ENCODE data around the gene TIMM44. TPM values are rescaled to one million over a fixed set of nuclear protein-coding genes. Genes with fewer than 3 reads are reported as not detected.
A peak's percentile ranks its signal among the peaks of the same experiment; 100 is the strongest.
"Not testable (repeated sequence)": the region's sequence is repeated elsewhere in the genome, so short reads cannot be mapped to it uniquely, and the experiment has no call there.

TIMM44 gene
- total RNA-seq, 4 donors from 2014 or later, result 60.1 to 91.3 (median 77.1) TPM

- peaks cover 0 to 25% (median 6%) of the 10 kb centered on the region in 4 donors for H3K4me1 ChIP-seq
- no peak for DNase-seq (ENCODE audit: low spot score in 2 of 2)
- no peak overlapping the region for H3K27ac ChIP-seq
These were observed 11.1 kb downstream of the TIMM44 start for GRCh38 chr19:7932276-7932929.

DNA sequence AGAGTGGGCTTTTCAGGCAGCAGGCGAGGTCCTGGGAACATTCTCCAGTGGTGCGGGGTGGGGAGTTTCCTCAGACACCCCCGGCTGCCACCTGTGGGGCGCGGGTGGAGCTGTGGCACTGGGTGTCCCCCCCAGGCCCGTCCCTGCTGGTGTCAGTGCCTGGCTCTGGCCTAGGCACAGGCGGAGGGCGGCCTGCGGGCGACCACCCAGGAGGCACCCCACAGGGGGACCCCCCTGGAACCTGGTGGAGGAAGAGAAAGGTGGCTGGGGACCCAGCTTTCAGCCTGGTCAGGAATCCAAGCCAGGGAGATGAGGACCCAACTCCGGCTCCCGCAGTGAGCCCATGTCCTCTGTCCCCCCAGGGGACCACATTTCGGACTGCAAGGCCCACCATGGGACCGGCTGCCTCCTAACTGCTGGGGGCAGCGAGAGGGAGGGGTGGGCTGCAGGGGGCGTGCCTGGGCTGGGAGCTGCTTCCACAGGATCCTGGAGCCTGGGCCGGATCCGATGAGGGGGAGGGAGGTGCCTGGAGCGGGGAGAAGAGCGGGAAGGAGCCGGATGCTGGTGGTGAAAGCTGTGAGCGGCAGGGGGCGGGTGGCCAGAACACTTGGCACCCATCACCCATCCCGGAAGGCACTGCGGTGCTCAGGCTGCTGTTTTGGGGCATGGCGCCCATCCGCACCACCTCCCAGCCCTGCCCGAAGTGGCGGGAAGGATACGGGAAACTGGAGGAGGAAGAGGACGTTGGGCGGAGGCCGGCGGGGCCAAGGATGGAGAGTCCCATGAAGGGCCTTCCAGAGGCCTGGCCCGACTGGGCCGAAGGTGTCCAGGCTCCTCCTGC lies 12.0 kb downstream of the TIMM44 start:
- Histone ChIP-seq H3K36me3 (peaks cover 4 to 81% (median 43%) of the 10 kb centered on the region in 3 donors), H3K27ac (peak overlapping the region in 2 of 4 donors; percentile 47 to 62), H3K4me3 (no peak overlapping the region), H3K4me1 (peaks cover 0 to 34% (median 10%) of the 10 kb centered on the region in 4 donors), H3K27me3 (no peaks in the 10 kb centered on the region), H3K9me3 (no peaks in the 10 kb centered on the region)
- 85 to 89% methylated on average over 35 to 36 of the region's 36 CpGs for WGBS, 2 donors
- DNase-seq (ENCODE audit: low spot score in 2 of 2), result no peak
- TF ChIP-seq, protein P1, sequence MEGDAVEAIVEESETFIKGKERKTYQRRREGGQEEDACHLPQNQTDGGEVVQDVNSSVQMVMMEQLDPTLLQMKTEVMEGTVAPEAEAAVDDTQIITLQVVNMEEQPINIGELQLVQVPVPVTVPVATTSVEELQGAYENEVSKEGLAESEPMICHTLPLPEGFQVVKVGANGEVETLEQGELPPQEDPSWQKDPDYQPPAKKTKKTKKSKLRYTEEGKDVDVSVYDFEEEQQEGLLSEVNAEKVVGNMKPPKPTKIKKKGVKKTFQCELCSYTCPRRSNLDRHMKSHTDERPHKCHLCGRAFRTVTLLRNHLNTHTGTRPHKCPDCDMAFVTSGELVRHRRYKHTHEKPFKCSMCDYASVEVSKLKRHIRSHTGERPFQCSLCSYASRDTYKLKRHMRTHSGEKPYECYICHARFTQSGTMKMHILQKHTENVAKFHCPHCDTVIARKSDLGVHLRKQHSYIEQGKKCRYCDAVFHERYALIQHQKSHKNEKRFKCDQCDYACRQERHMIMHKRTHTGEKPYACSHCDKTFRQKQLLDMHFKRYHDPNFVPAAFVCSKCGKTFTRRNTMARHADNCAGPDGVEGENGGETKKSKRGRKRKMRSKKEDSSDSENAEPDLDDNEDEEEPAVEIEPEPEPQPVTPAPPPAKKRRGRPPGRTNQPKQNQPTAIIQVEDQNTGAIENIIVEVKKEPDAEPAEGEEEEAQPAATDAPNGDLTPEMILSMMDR (IDR thresholded peaks at IDR 0.05), result no peak
- TF ChIP-seq EP300 (IDR thresholded peaks at IDR 0.05) (no peak), POLR2A (IDR thresholded peaks at IDR 0.05) (no peak)

More at GRCh38 chr19:7932276-7932929, 11.1 kb downstream of the TIMM44 start:
- no peak for TF ChIP-seq POLR2A (IDR thresholded peaks at IDR 0.05)
- TF ChIP-seq, protein P1 (IDR thresholded peaks at IDR 0.05), result no peak
- TF ChIP-seq EP300 (IDR thresholded peaks at IDR 0.05), result no peak
- Histone ChIP-seq H3K4me3 (no peak overlapping the region), H3K36me3 (peaks cover 4 to 84% (median 53%) of the 10 kb centered on the region in 3 donors), H3K9me3 (no peaks in the 10 kb centered on the region), H3K27me3 (no peaks in the 10 kb centered on the region)
- 90 to 92% methylated on average over 21 to 22 of the region's 32 CpGs for WGBS, 2 donors

GRCh38 chr19:7930765-7931164 lies 12.7 kb downstream of the TIMM44 start:
- Histone ChIP-seq H3K27me3 (no peaks in the 10 kb centered on the region), H3K4me3 (no peak overlapping the region), H3K27ac (peak overlapping the region in 2 of 4 donors; percentile 47 to 62), H3K4me1 (peaks cover 0 to 38% (median 14%) of the 10 kb centered on the region in 4 donors), H3K9me3 (no peaks in the 10 kb centered on the region), H3K36me3 (peaks cover 4 to 74% (median 39%) of the 10 kb centered on the region in 3 donors)
- TF ChIP-seq POLR2A (IDR thresholded peaks at IDR 0.05), result no peak
- TF ChIP-seq, protein P1 (IDR thresholded peaks at IDR 0.05), result no peak
- TF ChIP-seq EP300 (IDR thresholded peaks at IDR 0.05), result no peak
- no peak for DNase-seq (ENCODE audit: low spot score in 2 of 2)
- 79 to 81% methylated on average over 7 of the region's 7 CpGs for WGBS, 2 donors

- Histone ChIP-seq H3K4me1 (peaks cover 0 to 45% (median 19%) of the 10 kb centered on the region in 4 donors), H3K27ac (peak overlapping the region in 3 of 4 donors; percentile 54 to 94 (median 84)), H3K36me3 (peaks cover 4 to 67% (median 37%) of the 10 kb centered on the region in 3 donors)
- not testable (repeated sequence) for H3K9me3 ChIP-seq; H3K4me3 ChIP-seq; H3K27me3 ChIP-seq; DNase-seq (ENCODE audit: low spot score in 2 of 2)
- WGBS, 2 donors, result 87% methylated on average over 11 of the region's 11 CpGs
These were observed 13.4 kb downstream of the TIMM44 start for GRCh38 chr19:7930030-7930429.

- peak overlapping the region; percentile 54 to 94 (median 80) for H3K27ac ChIP-seq
- H3K27me3 ChIP-seq, result no peaks in the 10 kb centered on the region
- peaks cover 0 to 54% (median 23%) of the 10 kb centered on the region in 4 donors for H3K4me1 ChIP-seq
- DNase-seq (ENCODE audit: low spot score in 2 of 2), result peak; percentile 48 to 53
- TF ChIP-seq, protein P1 (IDR thresholded peaks at IDR 0.05), result peak in 1 of 5 experiments; percentile 9
- TF ChIP-seq POLR2A (IDR thresholded peaks at IDR 0.05), result no peak
- no peaks in the 10 kb centered on the region for H3K9me3 ChIP-seq
- peak overlapping the region in 1 of 4 donors; percentile 23 for H3K4me3 ChIP-seq
- peaks cover 4 to 57% (median 30%) of the 10 kb centered on the region in 3 donors for H3K36me3 ChIP-seq
- WGBS, 2 donors, result 49 to 53% methylated on average over 24 of the region's 24 CpGs
These were observed 14.4 kb downstream of the TIMM44 start for GRCh38 chr19:7928741-7929701.

Data from tibial nerve (tissue), 4 donors.